IMR-90 (cell line): ENCODE results near the gene SYNPO2. TPM values are rescaled to one million over a fixed set of nuclear protein-coding genes. Genes with fewer than 3 reads are reported as not detected.

Source experiments
- ATAC-seq: fragments of 200-7000 bp; cut with Tn5 transposase; 2 replicates; pipeline ENCODE4 v1.9.1; 2020; ENCODE audit warnings: low read depth, mild to moderate bottlenecking, moderate library complexity
- BruUV-seq: library from RNA; stranded (reverse); fragments of 400-500 nt; replicated peaks from 2 replicates; lab custom pipeline; 2021; lab: Mats Ljungman, UMichigan
- CTCF ChIA-PET: fragments of 300-600 bp; formaldehyde crosslinking; extraction: SDS; loops from one replicate; lab custom pipeline; 2021; ENCODE audit warnings: antibody characterized with exemption; lab: Yijun Ruan, JAX
- POLR2A ChIA-PET: fragments of 300-600 bp; sonication (Branson Sonifier 250); formaldehyde crosslinking; loops from one replicate; lab custom pipeline; 2022; ENCODE audit warnings: antibody characterized with exemption; ENCODE audit not compliant: unreplicated experiment; lab: Charles Lee
- DNase-seq: peaks from one replicate; pipeline ENCODE4 v3.0.0; 2013
- H2AFZ ChIP-seq: replicated peaks from 2 replicates; pipeline ENCODE3; 2013; ENCODE audit warnings: low read length, mild to moderate bottlenecking; ENCODE audit not compliant: poor library complexity
- H2AK5ac ChIP-seq: 2 replicates; pipeline ENCODE4 v1.6.1; 2013; ENCODE audit warnings: low read depth, low read length, inconsistent platforms
- H2AK9ac ChIP-seq: replicated peaks from 2 replicates; pipeline ENCODE3; 2013; ENCODE audit warnings: mild to moderate bottlenecking, low read depth, low read length, moderate library complexity; ENCODE audit not compliant: poor library complexity
- H2BK120ac ChIP-seq: 2 replicates; pipeline ENCODE4 v1.6.1; 2013; ENCODE audit warnings: low read depth, low read length, inconsistent platforms
- H2BK15ac ChIP-seq: 3 replicates; pipeline ENCODE4 v1.6.1; 2013; ENCODE audit warnings: low read depth, low read length, inconsistent platforms
- H2BK20ac ChIP-seq: 2 replicates; pipeline ENCODE4 v1.6.1; 2013; ENCODE audit warnings: low read depth, mild to moderate bottlenecking, inconsistent platforms, low read length, moderate library complexity
- H2BK5ac ChIP-seq: 2 replicates; pipeline ENCODE4 v1.6.1; 2013; ENCODE audit warnings: mild to moderate bottlenecking, low read depth, low read length, inconsistent platforms; ENCODE audit not compliant: poor library complexity, severe bottlenecking
- H3K14ac ChIP-seq: replicated peaks from 2 replicates; pipeline ENCODE4 v1.6.1; 2013; ENCODE audit warnings: low read depth, low read length, inconsistent platforms
- H3K18ac ChIP-seq: 2 replicates; pipeline ENCODE4 v1.6.1; 2013; ENCODE audit warnings: low read depth, low read length, control low read depth
- H3K23ac ChIP-seq: 2 replicates; pipeline ENCODE4 v1.6.1; 2013; ENCODE audit warnings: low read depth, low read length, inconsistent platforms
- H3K27ac ChIP-seq: 2 replicates; pipeline ENCODE4 v1.5.1; 2013; ENCODE audit warnings: mild to moderate bottlenecking, control low read depth, low read length; ENCODE audit not compliant: insufficient read depth
- H3K27me3 ChIP-seq: 2 replicates; pipeline ENCODE4 v1.6.1; 2013; ENCODE audit warnings: low read length; ENCODE audit not compliant: control insufficient read depth, insufficient read depth
- H3K36me3 ChIP-seq: 2 replicates; pipeline ENCODE4 v1.6.1; 2013; ENCODE audit warnings: low read length, mixed read lengths; ENCODE audit not compliant: control insufficient read depth, insufficient read depth
- H3K4ac ChIP-seq: 2 replicates; pipeline ENCODE4 v1.6.1; 2013; ENCODE audit warnings: low read depth, low read length, inconsistent platforms
- H3K4me1 ChIP-seq: 2 replicates; pipeline ENCODE4 v1.6.1; 2013; ENCODE audit warnings: low read length, mixed read lengths; ENCODE audit not compliant: control insufficient read depth, insufficient read depth
- H3K4me2 ChIP-seq: 2 replicates; pipeline ENCODE4 v1.6.1; 2013; ENCODE audit warnings: low read depth, mild to moderate bottlenecking, control low read depth, low read length, moderate library complexity
- H3K4me3 ChIP-seq: 2 replicates; pipeline ENCODE4 v1.5.1; 2013; ENCODE audit warnings: low read depth, mild to moderate bottlenecking, control low read depth, low read length, moderate library complexity; ENCODE audit not compliant: insufficient read depth
- H3K56ac ChIP-seq: 2 replicates; pipeline ENCODE4 v1.6.1; 2013; ENCODE audit warnings: low read length, inconsistent platforms; ENCODE audit not compliant: insufficient read depth; ENCODE audit errors: extremely low read depth
- H3K79me1 ChIP-seq, 2 experiments: 2 replicates each; pipeline ENCODE4 v1.6.1; 2013; ENCODE audit warnings: low read length in 2 of 2, inconsistent platforms in 1 of 2, low read depth in 1 of 2
- H3K9ac ChIP-seq: 2 replicates; pipeline ENCODE4 v1.6.1; 2013; ENCODE audit warnings: low read depth, low read length, control low read depth
- H3K9me1 ChIP-seq: 2 replicates; pipeline ENCODE4 v1.6.1; 2013; ENCODE audit warnings: low read length, inconsistent platforms; ENCODE audit not compliant: insufficient read depth
- H3K9me3 ChIP-seq: 2 replicates; pipeline ENCODE4 v1.6.1; 2013; ENCODE audit warnings: low read length; ENCODE audit not compliant: control insufficient read depth, insufficient read depth
- H4K20me1 ChIP-seq: 2 replicates; pipeline ENCODE4 v1.6.1; 2013; ENCODE audit warnings: low read length, inconsistent platforms; ENCODE audit not compliant: insufficient read depth
- H4K5ac ChIP-seq: 2 replicates; pipeline ENCODE4 v1.6.1; 2013; ENCODE audit warnings: mild to moderate bottlenecking, low read depth, low read length, control low read depth
- H4K8ac ChIP-seq, 2 experiments: 2 replicates each; pipeline ENCODE4 v1.6.1; 2013; ENCODE audit warnings: low read depth in 2 of 2, low read length in 2 of 2, control low read depth in 1 of 2, inconsistent platforms in 1 of 2
- H4K91ac ChIP-seq: 2 replicates; pipeline ENCODE4 v1.6.1; 2013; ENCODE audit warnings: low read depth, low read length, inconsistent platforms; ENCODE audit not compliant: insufficient read depth
- CTCF ChIP-seq: conservative IDR thresholded peaks from 2 replicates; pipeline ENCODE4 v1.5.1; 2012; ENCODE audit warnings: mild to moderate bottlenecking, low read depth, low read length, improper control_type of control experiment
- RCOR1 ChIP-seq: IDR thresholded peaks from 2 replicates; pipeline ENCODE4 v1.6.1; 2012; ENCODE audit warnings: mild to moderate bottlenecking, low read length, improper control_type of control experiment; ENCODE audit not compliant: insufficient replicate concordance
- dilution Hi-C: fragments of 300-500 bp; cut with HindIII; formaldehyde crosslinking; loops from one replicate; pipeline ENCODE4 v1.14.3; 2018; ENCODE audit warnings: low sequenced_read_pairs; ENCODE audit not compliant: unreplicated experiment
- in situ Hi-C: fragments of 300-500 bp; cut with MboI; formaldehyde crosslinking; loops from 3 replicates; pipeline ENCODE4 v1.14.3; 2019; ENCODE audit warnings: low sequenced_read_pairs, inconsistent platforms, mixed read lengths
- intact Hi-C: fragments of 100-400 bp; cut with micrococcal nuclease; formaldehyde crosslinking; loops from 2 replicates; pipeline ENCODE4 v1.10.0; 2022
- polyA plus RNA-seq, 3 experiments: library from polyadenylated mRNA; depleted of rRNA; stranded (reverse); fragments of >200 nt; gene quantifications; 2 replicates each; pipeline ENCODE4 v1.2.3, GENCODE V29; 2012; ENCODE audit warnings: low replicate concordance in 1 of 3
- total RNA-seq: library from RNA; depleted of rRNA; stranded (reverse); fragments of >200 nt; gene quantifications from 2 replicates; pipeline ENCODE4 v1.2.3, GENCODE V29; 2012

SYNPO2 gene
- total and polyA plus RNA-seq, 2 of the 4 experiments (the other 2 are of a cell fraction), result 0.99 to 1.8 TPM

- POLR2A ChIA-PET, result no interaction called here
- H3K14ac ChIP-seq, result no peak overlapping the region
- DNase-seq (no peak), ATAC-seq (no peak)
- H2BK120ac ChIP-seq, result no peak overlapping the region
- H3K4me1 ChIP-seq, result peaks cover 5% of the 10 kb centered on the region; the same call in 1 of the 2 replicates
- no peak overlapping the region for H2AFZ ChIP-seq
- CTCF ChIA-PET, result no interaction called here
- no peak overlapping the region for H2BK15ac ChIP-seq
- dilution Hi-C loops, result no loop called here
- no peak overlapping the region for H2BK20ac ChIP-seq
- H2AK5ac ChIP-seq, result no peak overlapping the region
- H3K56ac ChIP-seq, result no peak overlapping the region
- intact Hi-C loops, result no loop called here
- H3K9me3 ChIP-seq, result no peaks in the 10 kb centered on the region
- H3K18ac ChIP-seq, result no peak overlapping the region
- no TSS peak for BruUV-seq
- H3K4ac ChIP-seq, result no peak overlapping the region
- no peak overlapping the region for H4K91ac ChIP-seq
- no peak overlapping the region for H2AK9ac ChIP-seq
- 0 out of 2 replicates have a peak, but pooled peaks cover 5% of the 10 kb centered on the region for H3K9me1 ChIP-seq
- TF ChIP-seq RCOR1 (no peak), CTCF (no peak)
- H3K27me3 ChIP-seq, result no peaks in the 10 kb centered on the region
- no peaks in the 10 kb centered on the region for H4K20me1 ChIP-seq
- no peak overlapping the region for H3K4me3 ChIP-seq
- H3K4me2 ChIP-seq, result no peak overlapping the region
- H2BK5ac ChIP-seq, result no peak overlapping the region
- H4K8ac ChIP-seq, result no peak overlapping the region
- H3K36me3 ChIP-seq, result no peaks in the 10 kb centered on the region
- no peak overlapping the region for H3K23ac ChIP-seq
- in situ Hi-C loops, result no loop called here
- H3K9ac ChIP-seq, result no peak overlapping the region
- no peak overlapping the region for H3K27ac ChIP-seq
- H3K79me1 ChIP-seq, result 0 out of 4 replicates have a peak, but pooled peaks cover 0 to 5% of the 10 kb centered on the region in 2 experiments
- H4K5ac ChIP-seq, result no peak overlapping the region
These were observed 43.1 kb upstream of the SYNPO2 start for GRCh38 chr4:118845552-118846050.
